Activated CD4-positive, alpha-beta T cell treated with anti-CD3 and anti-CD28 coated beads for 4 hours (primary cell): ENCODE measurements around the gene SLC29A1.
"Not testable (repeated sequence)": the region's sequence is repeated elsewhere in the genome, so short reads cannot be mapped to it uniquely, and the experiment has no call there.

Source experiments
- DNase-seq, 2 donors: peaks; one replicate each; pipeline ENCODE4 v3.0.0-alpha.2; 2020

The SLC29A1 gene

GRCh38 chr6:44223319-44224028, at the start of gene SLC29A1:
Gene SLC29A1, plus strand, starts transcription at chr6:44223595. Its CDS starts 3,719 bp downstream, at chr6:44227314.
- DNase-seq = peak; percentile 84 to 85

GRCh38 chr6:44176130-44176761, 47.1 kb upstream of the SLC29A1 start:
- DNase-seq = no peak

- no peak for DNase-seq
Observed at GRCh38 chr6:44176762-44177509, 46.5 kb upstream of the SLC29A1 start.

- no peak for DNase-seq
Observed at GRCh38 chr6:44177691-44178423, 45.5 kb upstream of the SLC29A1 start.

GRCh38 chr6:44178424-44179071, 44.8 kb upstream of the SLC29A1 start:
- no peak for DNase-seq

- no peak for DNase-seq
Observed at GRCh38 chr6:44179072-44179536, 44.3 kb upstream of the SLC29A1 start.

- no peak for DNase-seq
Observed at GRCh38 chr6:44179648-44180047, 43.7 kb upstream of the SLC29A1 start.

GRCh38 chr6:44180406-44180805, 43.0 kb upstream of the SLC29A1 start:
- DNase-seq = no peak

GRCh38 chr6:44180886-44181285, 42.5 kb upstream of the SLC29A1 start:
- DNase-seq = no peak

GRCh38 chr6:44181784-44182183, 41.6 kb upstream of the SLC29A1 start:
- DNase-seq = not testable (repeated sequence)

- no peak for DNase-seq
Observed at GRCh38 chr6:44182911-44183390, 40.4 kb upstream of the SLC29A1 start.

GRCh38 chr6:44183783-44184182, 39.6 kb upstream of the SLC29A1 start:
- DNase-seq = no peak

- not testable (repeated sequence) for DNase-seq
Observed at GRCh38 chr6:44185356-44185755, 38.0 kb upstream of the SLC29A1 start.

- DNase-seq = no peak
Observed at GRCh38 chr6:44185953-44186634, 37.3 kb upstream of the SLC29A1 start.

- no peak for DNase-seq
Observed at GRCh38 chr6:44186635-44187025, 36.8 kb upstream of the SLC29A1 start.

- DNase-seq = no peak
Observed at GRCh38 chr6:44188819-44189218, 34.6 kb upstream of the SLC29A1 start.

GRCh38 chr6:44189257-44189656, 34.1 kb upstream of the SLC29A1 start:
- DNase-seq = no peak

- DNase-seq = no peak
Observed at GRCh38 chr6:44190715-44191114, 32.7 kb upstream of the SLC29A1 start.

GRCh38 chr6:44192428-44193041, 30.9 kb upstream of the SLC29A1 start:
- DNase-seq = no peak

GRCh38 chr6:44193307-44193910, 30.0 kb upstream of the SLC29A1 start:
- no peak for DNase-seq

GRCh38 chr6:44194326-44194725, 29.1 kb upstream of the SLC29A1 start:
- DNase-seq = no peak
